HG02943 (cell line): Measurements from ENCODE around the gene OBP2B.
"Not testable (repeated sequence)": the region's sequence is repeated elsewhere in the genome, so short reads cannot be mapped to it uniquely, and the experiment has no call there.

ENCODE experiments used
- ATAC-seq: cut with Tn5 transposase; IDR thresholded peaks from one replicate; pipeline ENCODE4 v1.9.1; 2021; ENCODE audit warnings: mild to moderate bottlenecking, low read depth, moderate library complexity; ENCODE audit not compliant: unreplicated experiment

OBP2B gene

GRCh38 chr9:133169687-133170086 is 39.4 kb downstream of the OBP2B start:
- ATAC-seq: not testable (repeated sequence)

GRCh38 chr9:133169102-133169501 is 39.9 kb downstream of the OBP2B start:
- no peak for ATAC-seq

- no peak for ATAC-seq
These were observed 40.6 kb downstream of the OBP2B start for GRCh38 chr9:133168432-133168831.

GRCh38 chr9:133167769-133168168 is 41.3 kb downstream of the OBP2B start:
- ATAC-seq: no peak

- ATAC-seq: no peak
These were observed 41.8 kb downstream of the OBP2B start for GRCh38 chr9:133167096-133167730.

GRCh38 chr9:133166392-133166791 is 42.7 kb downstream of the OBP2B start:
- ATAC-seq: no peak

- ATAC-seq: no peak
These were observed 43.7 kb downstream of the OBP2B start for GRCh38 chr9:133165452-133165730.

GRCh38 chr9:133164191-133164590 is 44.9 kb downstream of the OBP2B start:
- ATAC-seq: no peak

- no peak for ATAC-seq
These were observed 45.4 kb downstream of the OBP2B start, which contains the start of gene GBGT1 for GRCh38 chr9:133163504-133164172. TSS of gene GBGT1 (minus strand) at chr9:133163914. CDS start at chr9:133162412, 1,502 bp downstream.

- ATAC-seq: no peak
These were observed 46.1 kb downstream of the OBP2B start for GRCh38 chr9:133162861-133163503.

- ATAC-seq: no peak
These were observed 47.5 kb downstream of the OBP2B start for GRCh38 chr9:133161547-133161950.

GRCh38 chr9:133160742-133161546 is 48.1 kb downstream of the OBP2B start:
- no peak for ATAC-seq

- ATAC-seq: no peak
These were observed 50.4 kb downstream of the OBP2B start for GRCh38 chr9:133158695-133159094.
